Neural cell (in vitro differentiated cells): ENCODE data around the gene ZC2HC1B.

Source experiments
- CTCF ChIP-seq: fragments of 450-650 bp; IDR thresholded peaks from 2 replicates; pipeline ENCODE4 v1.5.1; 2014; ENCODE audit warnings: antibody characterized with exemption, mild to moderate bottlenecking, moderate library complexity; ENCODE audit not compliant: poor library complexity, severe bottlenecking
- EP300 ChIP-seq: fragments of 450-650 bp; conservative IDR thresholded peaks from 2 replicates; pipeline ENCODE4 v1.6.1; 2014; ENCODE audit warnings: antibody characterized with exemption, mild to moderate bottlenecking, moderate library complexity; ENCODE audit not compliant: poor library complexity, severe bottlenecking
- EZH2 ChIP-seq: fragments of 200-600, 300-800 bp; shearing (Covaris generic), sonication (generic); IDR thresholded peaks from 2 replicates; pipeline ENCODE4 v1.6.1; 2014; ENCODE audit warnings: antibody characterized with exemption, low read length, borderline replicate concordance, mild to moderate bottlenecking; ENCODE audit not compliant: insufficient read depth, poor library complexity, severe bottlenecking
- MXI1 ChIP-seq: fragments of 450-650 bp; conservative IDR thresholded peaks from 2 replicates; pipeline ENCODE4 v1.6.1; 2014; ENCODE audit warnings: antibody characterized with exemption, mild to moderate bottlenecking; ENCODE audit not compliant: poor library complexity, severe bottlenecking
- SMC3 ChIP-seq: fragments of 450-650 bp; conservative IDR thresholded peaks from 2 replicates; pipeline ENCODE4 v1.6.1; 2014; ENCODE audit warnings: antibody characterized with exemption, mild to moderate bottlenecking, moderate library complexity; ENCODE audit not compliant: poor library complexity
- TAF1 ChIP-seq: IDR thresholded peaks from 2 replicates; pipeline ENCODE4 v1.6.1; 2012; ENCODE audit warnings: low read depth

- TF ChIP-seq CTCF, result no peak
- TF ChIP-seq TAF1, result no peak
- no peak for TF ChIP-seq MXI1
- TF ChIP-seq EP300, result no peak
- TF ChIP-seq EZH2, result no peak
- no peak for TF ChIP-seq SMC3
These were observed 70.1 kb downstream of the ZC2HC1B start for GRCh38 chr6:143934331-143934730.
